Panc1 (cell line): Measurements from ENCODE around the gene GPC3. TPM values are rescaled to one million over a fixed set of nuclear protein-coding genes. Genes with fewer than 3 reads are reported as not detected.

Experiments
- ATAC-seq: fragments of 200-7000 bp; cut with Tn5 transposase; 2 replicates; pipeline ENCODE4 v1.9.1; 2020; ENCODE audit warnings: mild to moderate bottlenecking, moderate library complexity
- BruUV-seq: library from RNA; stranded (reverse); fragments of 400-500 nt; replicated peaks from 2 replicates; lab custom pipeline; 2021; lab: Mats Ljungman, UMichigan
- CTCF ChIA-PET: fragments of 300-600 bp; sonication (Branson Sonifier 250); formaldehyde crosslinking; loops from one replicate; lab custom pipeline; 2022; ENCODE audit warnings: antibody characterized with exemption; lab: Charles Lee
- POLR2A ChIA-PET: fragments of 300-600 bp; sonication (Branson Sonifier 250); formaldehyde crosslinking; loops from one replicate; lab custom pipeline; 2022; ENCODE audit warnings: antibody characterized with exemption; lab: Charles Lee
- DNase-seq: peaks from one replicate; pipeline ENCODE4 v3.0.0-alpha.2; 2010; ENCODE audit warnings: low read depth, low spot score
- H3K27ac ChIP-seq: 2 replicates; pipeline ENCODE4 v1.5.1; 2011; ENCODE audit warnings: mild to moderate bottlenecking, low read length, inconsistent platforms
- H3K27me3 ChIP-seq: fragments of 200-500 bp; sonication (Bioruptor generic); 2 replicates; pipeline ENCODE4 v1.6.0; 2014; ENCODE audit warnings: low read length, inconsistent platforms; ENCODE audit not compliant: control insufficient read depth, insufficient read depth
- H3K36me3 ChIP-seq: fragments of 200-500 bp; sonication (Bioruptor generic); 2 replicates; pipeline ENCODE4 v1.5.1; 2014; ENCODE audit warnings: inconsistent platforms, mild to moderate bottlenecking, low read length, moderate library complexity; ENCODE audit not compliant: control insufficient read depth, insufficient read depth
- H3K4me1 ChIP-seq: 2 replicates; pipeline ENCODE4 v1.5.1; 2011; ENCODE audit warnings: inconsistent platforms, mild to moderate bottlenecking, low read length, moderate library complexity; ENCODE audit not compliant: control insufficient read depth, insufficient read depth
- H3K4me3 ChIP-seq, 2 experiments: 2 replicates each; pipeline ENCODE4 v1.5.1; 2011 to 2012; ENCODE audit warnings: low read depth in 2 of 2, low read length in 2 of 2, mild to moderate bottlenecking in 2 of 2, inconsistent platforms in 1 of 2, moderate library complexity in 1 of 2
- H3K9me3 ChIP-seq: fragments of 200-500 bp; sonication (Bioruptor generic); 2 replicates; pipeline ENCODE4 v1.5.1; 2014; ENCODE audit warnings: low read depth, mild to moderate bottlenecking, inconsistent platforms, low read length, moderate library complexity; ENCODE audit not compliant: control insufficient read depth, insufficient read depth
- POLR2AphosphoS5 ChIP-seq: IDR thresholded peaks from 2 replicates; pipeline ENCODE4 v1.6.1; 2012; ENCODE audit warnings: mild to moderate bottlenecking, low read depth, low read length, moderate library complexity
- REST ChIP-seq, 2 experiments: IDR thresholded peaks; 2 replicates each; pipeline ENCODE4 v1.6.1; 2011 to 2012; ENCODE audit warnings: low read depth in 2 of 2, control low read depth in 1 of 2, low read length in 1 of 2, mild to moderate bottlenecking in 1 of 2, moderate library complexity in 1 of 2; ENCODE audit not compliant: insufficient read depth in 1 of 2
- SIN3A ChIP-seq: IDR thresholded peaks from 2 replicates; pipeline ENCODE4 v1.6.1; 2012; ENCODE audit warnings: low read depth, mild to moderate bottlenecking, low read length, moderate library complexity, borderline replicate concordance; ENCODE audit not compliant: insufficient read depth
- TCF7L2 ChIP-seq: IDR thresholded peaks from 2 replicates; pipeline ENCODE4 v1.6.1; 2011; ENCODE audit warnings: mild to moderate bottlenecking, low read depth, low read length, inconsistent platforms
- in situ Hi-C: cut with HindIII; loops from 2 replicates; pipeline ENCODE4 v1.10.0; 2016; ENCODE audit warnings: low sequenced_read_pairs, low pct_unique_long_range_greater_than_20kb
- intact Hi-C: fragments of 100-400 bp; cut with micrococcal nuclease; formaldehyde crosslinking; loops from one replicate; pipeline ENCODE4 v1.10.0; 2022; ENCODE audit not compliant: unreplicated experiment
- total RNA-seq: library from RNA; stranded (reverse); gene quantifications from one replicate; pipeline ENCODE4 v1.2.1, GENCODE V29; 2021; ENCODE audit not compliant: unreplicated experiment
- TF ChIP-seq, protein P1 (sequence below): fragments of 450-650 bp; IDR thresholded peaks from 2 replicates; pipeline ENCODE4 v1.5.1; 2017; ENCODE audit warnings: mild to moderate bottlenecking

The GPC3 gene
- total RNA-seq, 1 experiment from 2014 or later, result 0.95 TPM

- Histone ChIP-seq H3K4me3 (no peak overlapping the region), H3K36me3 (no peaks in the 10 kb centered on the region), H3K9me3 (no peaks in the 10 kb centered on the region), H3K27ac (no peak overlapping the region), H3K27me3 (no peaks in the 10 kb centered on the region), H3K4me1 (no peaks in the 10 kb centered on the region)
- DNase-seq, result no peak
- no peak for ATAC-seq
- ChIA-PET CTCF (no interaction called here), POLR2A (no interaction called here)
- in situ Hi-C loops (no loop called here), intact Hi-C loops (no loop called here)
- TF ChIP-seq REST (IDR thresholded peaks at IDR 0.05; ENCODE audit: insufficient read depth in 1 of 2, low read depth in 2 of 2, low read length in 1 of 2) (no peak), SIN3A (no peak), TCF7L2 (no peak)
- TF ChIP-seq, protein P1, sequence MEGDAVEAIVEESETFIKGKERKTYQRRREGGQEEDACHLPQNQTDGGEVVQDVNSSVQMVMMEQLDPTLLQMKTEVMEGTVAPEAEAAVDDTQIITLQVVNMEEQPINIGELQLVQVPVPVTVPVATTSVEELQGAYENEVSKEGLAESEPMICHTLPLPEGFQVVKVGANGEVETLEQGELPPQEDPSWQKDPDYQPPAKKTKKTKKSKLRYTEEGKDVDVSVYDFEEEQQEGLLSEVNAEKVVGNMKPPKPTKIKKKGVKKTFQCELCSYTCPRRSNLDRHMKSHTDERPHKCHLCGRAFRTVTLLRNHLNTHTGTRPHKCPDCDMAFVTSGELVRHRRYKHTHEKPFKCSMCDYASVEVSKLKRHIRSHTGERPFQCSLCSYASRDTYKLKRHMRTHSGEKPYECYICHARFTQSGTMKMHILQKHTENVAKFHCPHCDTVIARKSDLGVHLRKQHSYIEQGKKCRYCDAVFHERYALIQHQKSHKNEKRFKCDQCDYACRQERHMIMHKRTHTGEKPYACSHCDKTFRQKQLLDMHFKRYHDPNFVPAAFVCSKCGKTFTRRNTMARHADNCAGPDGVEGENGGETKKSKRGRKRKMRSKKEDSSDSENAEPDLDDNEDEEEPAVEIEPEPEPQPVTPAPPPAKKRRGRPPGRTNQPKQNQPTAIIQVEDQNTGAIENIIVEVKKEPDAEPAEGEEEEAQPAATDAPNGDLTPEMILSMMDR, result no peak
- no TSS peak for BruUV-seq
These were observed 295.3 kb downstream of the GPC3 start for GRCh38 chrX:133689997-133690599.

- H3K4me1 ChIP-seq, result no peaks in the 10 kb centered on the region
- H3K27ac ChIP-seq, result no peak overlapping the region
- intact Hi-C loops, result no loop called here
- in situ Hi-C loops, result no loop called here
- DNase-seq, result no peak
- no peaks in the 10 kb centered on the region for H3K27me3 ChIP-seq
- H3K36me3 ChIP-seq, result no peaks in the 10 kb centered on the region
- no peak for ATAC-seq
- no TSS peak for BruUV-seq
- POLR2A ChIA-PET, result no interaction called here
- TF ChIP-seq, protein P1, result no peak
- TF ChIP-seq TCF7L2 (no peak), POLR2AphosphoS5 (no peak)
- H3K9me3 ChIP-seq, result no peaks in the 10 kb centered on the region
- no peak overlapping the region for H3K4me3 ChIP-seq
- CTCF ChIA-PET, result no interaction called here
These were observed 299.6 kb downstream of the GPC3 start for GRCh38 chrX:133685822-133686221.
